ENCODE measurements around the gene USP5. TPM values are rescaled to one million over a fixed set of nuclear protein-coding genes. Genes with fewer than 3 reads are reported as not detected.

USP5 gene
- total RNA-seq, 1 experiment from 2014 or later: 230 TPM

GRCh38 chr12:6840330-6840729, 11.6 kb upstream of the USP5 start:
- H3K9me3 ChIP-seq: no peaks in the 10 kb centered on the region
- no TSS peak for BruUV-seq (replicated peaks)
- no peaks in the 10 kb centered on the region for H3K36me3 ChIP-seq (ENCODE audit: control insufficient read depth, insufficient read depth, low read length)
- Mint-ChIP-seq H3K36me3 (ENCODE audit: insufficient read depth, unreplicated experiment) (peaks cover 43% of the 10 kb centered on the region), H3K27me3 (ENCODE audit: insufficient read depth, unreplicated experiment) (no peaks in the 10 kb centered on the region), H3K4me3 (ENCODE audit: unreplicated experiment) (no peak overlapping the region), H3K9me3 (ENCODE audit: unreplicated experiment) (no peaks in the 10 kb centered on the region), H3K4me1 (ENCODE audit: low read depth, unreplicated experiment) (peaks cover 21% of the 10 kb centered on the region), H3K27ac (ENCODE audit: unreplicated experiment) (no peak overlapping the region)
- CTCF ChIA-PET: interaction anchor here (0.6 to 2.3 kb wide), 3 partner anchors 12 to 24 kb away, joined by 3 to 8 read pairs (median 3); partner anchors contain the start of gene USP5
- DNase-seq: no peak
- H3K27me3 ChIP-seq (replicated peaks; ENCODE audit: control insufficient read depth, insufficient read depth, low read length): no peaks in the 10 kb centered on the region
- POLR2A ChIA-PET: interaction anchor here (1.4 to 5.1 kb wide), 2 partner anchors 12 to 87 kb away, joined by 5 to 28 read pairs; partner anchors contain the start of genes CDCA3, MLF2 and USP5
- peaks cover 23% of the 10 kb centered on the region for H3K4me1 ChIP-seq
- intact Hi-C loops (cut with micrococcal nuclease; ENCODE audit: unreplicated experiment): no loop called here
- TF ChIP-seq CTCF (IDR thresholded peaks at IDR 0.05; ENCODE audit: insufficient read depth in 1 of 2, low read depth in 1 of 2, low read length in 1 of 2, severe bottlenecking in 1 of 2, unreplicated experiment in 1 of 2): no peak
- no peak overlapping the region for H3K4me3 ChIP-seq (ENCODE audit: low read depth, low read length)

DNA sequence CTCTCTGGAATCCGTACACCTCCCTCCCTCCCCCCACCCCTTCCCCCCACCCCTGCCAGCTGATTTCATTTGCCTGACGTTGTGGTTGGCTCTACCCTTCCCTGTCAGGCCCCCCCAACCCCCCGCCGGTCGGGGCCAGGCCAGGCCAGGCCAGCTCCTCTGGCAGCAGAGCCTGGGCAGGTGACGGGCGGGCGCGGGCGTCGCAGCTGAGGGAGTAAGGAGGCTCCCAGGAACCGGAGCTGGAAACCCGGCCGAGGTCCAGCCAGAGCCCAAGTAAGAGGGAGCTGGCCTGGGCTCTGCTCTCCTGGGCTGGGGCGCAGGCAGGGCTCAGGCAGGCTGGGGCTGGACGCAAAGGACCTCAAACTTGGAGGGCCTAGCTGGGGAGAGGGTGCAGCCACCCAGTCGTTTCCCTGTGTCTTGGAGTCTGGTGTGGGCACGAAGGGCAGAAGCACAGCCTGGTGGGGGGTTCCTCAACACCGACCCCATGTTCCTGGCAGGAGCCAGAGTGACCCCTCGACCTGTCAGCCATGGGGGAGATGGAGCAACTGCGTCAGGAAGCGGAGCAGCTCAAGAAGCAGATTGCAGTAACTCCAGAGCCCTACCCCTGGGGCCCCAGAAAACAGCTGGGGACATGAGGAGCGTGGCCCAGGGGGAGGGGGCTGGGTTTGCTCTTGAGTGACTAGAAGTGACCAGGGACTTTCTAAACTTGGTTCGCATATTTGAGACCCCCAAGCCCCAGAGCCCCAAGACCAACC, 11.0 kb upstream of the USP5 start, which contains the start of gene GNB3:
Gene GNB3, plus strand, starts transcription at position 165 of the 755 bp plus-strand sequence. Its CDS starts 363 bp downstream, at position 528.
- no peaks in the 10 kb centered on the region for H3K36me3 ChIP-seq (ENCODE audit: control insufficient read depth, insufficient read depth, low read length)
- POLR2A ChIA-PET: interaction anchor here (1.4 to 5.1 kb wide), 2 partner anchors 11 to 88 kb away, joined by 5 to 28 read pairs; partner anchors contain the start of genes CDCA3, MLF2 and USP5
- no peaks in the 10 kb centered on the region for H3K9me3 ChIP-seq
- no peaks in the 10 kb centered on the region for H3K27me3 Mint-ChIP-seq (ENCODE audit: insufficient read depth, unreplicated experiment)
- H3K4me3 Mint-ChIP-seq (ENCODE audit: unreplicated experiment): no peak within 1 kb of the TSS
- no peaks in the 10 kb centered on the region for H3K9me3 Mint-ChIP-seq (ENCODE audit: unreplicated experiment)
- BruUV-seq (replicated peaks): no TSS peak
- H3K36me3 Mint-ChIP-seq (ENCODE audit: insufficient read depth, unreplicated experiment): peaks cover 41% of the 10 kb centered on the region
- TF ChIP-seq CTCF (IDR thresholded peaks at IDR 0.05; ENCODE audit: insufficient read depth in 1 of 2, low read depth in 1 of 2, low read length in 1 of 2, severe bottlenecking in 1 of 2, unreplicated experiment in 1 of 2): no peak
- H3K27me3 ChIP-seq (replicated peaks; ENCODE audit: control insufficient read depth, insufficient read depth, low read length): no peaks in the 10 kb centered on the region
- no peak within 1 kb of the TSS for H3K27ac Mint-ChIP-seq (ENCODE audit: unreplicated experiment)
- H3K4me3 ChIP-seq (ENCODE audit: low read depth, low read length): no peak within 1 kb of the TSS
- peaks cover 15% of the 10 kb centered on the region for H3K4me1 Mint-ChIP-seq (ENCODE audit: low read depth, unreplicated experiment)
- H3K4me1 ChIP-seq: peaks cover 18% of the 10 kb centered on the region
- CTCF ChIA-PET: interaction anchor here (0.6 to 2.3 kb wide), 3 partner anchors 11 to 70 kb away, joined by 3 to 8 read pairs (median 8); partner anchors contain the start of gene USP5
- no peak for DNase-seq
- intact Hi-C loops (cut with micrococcal nuclease; ENCODE audit: unreplicated experiment): no loop called here

- no TSS peak for BruUV-seq (replicated peaks)
- ChIA-PET CTCF (interaction anchor here (0.6 to 1.4 kb wide), 2 partner anchors 89 to 227 kb away, joined by 5 read pairs; partner anchors contain the start of gene MLF2), POLR2A (interaction anchor here (5.1 kb wide), 1 partner anchor 10 kb away, joined by 28 read pairs; the partner anchor contains the start of genes CDCA3 and USP5)
- Mint-ChIP-seq H3K36me3 (ENCODE audit: insufficient read depth, unreplicated experiment) (peaks cover 41% of the 10 kb centered on the region), H3K9me3 (ENCODE audit: unreplicated experiment) (no peaks in the 10 kb centered on the region), H3K4me3 (ENCODE audit: unreplicated experiment) (no peak overlapping the region), H3K4me1 (ENCODE audit: low read depth, unreplicated experiment) (peaks cover 10% of the 10 kb centered on the region), H3K27ac (ENCODE audit: unreplicated experiment) (no peak overlapping the region), H3K27me3 (ENCODE audit: insufficient read depth, unreplicated experiment) (no peaks in the 10 kb centered on the region)
- intact Hi-C loops (cut with micrococcal nuclease; ENCODE audit: unreplicated experiment): no loop called here
- no peaks in the 10 kb centered on the region for H3K27me3 ChIP-seq (replicated peaks; ENCODE audit: control insufficient read depth, insufficient read depth, low read length)
- no peaks in the 10 kb centered on the region for H3K9me3 ChIP-seq
- H3K4me1 ChIP-seq: peaks cover 18% of the 10 kb centered on the region
- H3K4me3 ChIP-seq (ENCODE audit: low read depth, low read length): no peak overlapping the region
- no peak for TF ChIP-seq CTCF (IDR thresholded peaks at IDR 0.05; ENCODE audit: insufficient read depth in 1 of 2, low read depth in 1 of 2, low read length in 1 of 2, severe bottlenecking in 1 of 2, unreplicated experiment in 1 of 2)
- no peak for DNase-seq
- H3K36me3 ChIP-seq (ENCODE audit: control insufficient read depth, insufficient read depth, low read length): no peaks in the 10 kb centered on the region; the same call in 1 of the 2 replicates
Measured at GRCh38 chr12:6842075-6842474, 9.9 kb upstream of the USP5 start.

Data from Caco-2 (cell line).